Measurements from ENCODE around the gene SULT4A1. TPM values are rescaled to one million over a fixed set of nuclear protein-coding genes. Genes with fewer than 3 reads are reported as not detected.

SULT4A1 gene
- total and polyA plus RNA-seq, 2 donors (not counting 1 experiment from before 2014, with no cell fraction given) = not detected

DNA sequence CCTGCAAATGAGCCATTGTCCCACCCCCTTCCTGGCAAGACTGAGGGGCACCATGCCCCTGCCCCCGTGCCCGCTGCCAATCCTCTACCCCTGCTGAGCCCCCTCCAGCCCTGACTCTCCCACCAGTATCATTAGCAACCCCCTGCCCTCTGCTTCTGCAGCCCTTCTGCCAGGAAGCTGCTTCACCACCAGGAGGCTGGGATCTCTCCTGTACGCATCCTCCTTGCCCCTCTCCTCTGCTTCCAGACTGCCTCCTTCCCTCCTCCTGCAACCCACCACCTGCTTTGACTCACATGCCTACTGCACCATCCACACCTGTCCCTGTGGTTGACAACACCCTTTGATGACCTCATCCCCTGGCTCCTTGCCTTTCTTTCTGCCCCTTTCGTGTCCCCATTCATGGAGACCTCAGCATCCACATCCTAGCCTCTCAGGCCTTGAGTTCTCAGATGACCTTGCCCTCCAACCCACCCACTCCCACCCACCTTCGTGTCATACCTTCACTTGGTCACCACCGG is 47.9 kb upstream of the SULT4A1 start:
- H3K4me2 ChIP-seq (replicated peaks; ENCODE audit: low read depth, low read length, poor library complexity, severe bottlenecking) = no peak overlapping the region
- H3K4me3 ChIP-seq (ENCODE audit: control extremely low read depth in 1 of 5, extremely low read depth in 1 of 5, insufficient read depth in 1 of 5, low read depth in 2 of 5, low read length in 4 of 5) = no peak overlapping the region
- DNase-seq = no peak
- WGBS (ENCODE audit: insufficient coverage) = 62% methylated on average over 6 of the region's 6 CpGs
- no peak overlapping the region for H3K27ac ChIP-seq (ENCODE audit: low read length in 2 of 2)
- no peak overlapping the region for H3K27ac Mint-ChIP-seq
- no peak overlapping the region for H3K9ac ChIP-seq (ENCODE audit: low read length)
- H3K79me2 ChIP-seq (ENCODE audit: control insufficient read depth, insufficient read depth, low read length) = no peaks in the 10 kb centered on the region
- intact Hi-C loops (cut with micrococcal nuclease) = no loop called here
- H3K36me3 ChIP-seq (replicated peaks in 1 of 2; ENCODE audit: control extremely low read depth in 1 of 2, control insufficient read depth in 1 of 2, extremely low read depth in 1 of 2, insufficient read depth in 2 of 2, low read length in 1 of 2) = no peaks in the 10 kb centered on the region
- TF ChIP-seq, protein P1, sequence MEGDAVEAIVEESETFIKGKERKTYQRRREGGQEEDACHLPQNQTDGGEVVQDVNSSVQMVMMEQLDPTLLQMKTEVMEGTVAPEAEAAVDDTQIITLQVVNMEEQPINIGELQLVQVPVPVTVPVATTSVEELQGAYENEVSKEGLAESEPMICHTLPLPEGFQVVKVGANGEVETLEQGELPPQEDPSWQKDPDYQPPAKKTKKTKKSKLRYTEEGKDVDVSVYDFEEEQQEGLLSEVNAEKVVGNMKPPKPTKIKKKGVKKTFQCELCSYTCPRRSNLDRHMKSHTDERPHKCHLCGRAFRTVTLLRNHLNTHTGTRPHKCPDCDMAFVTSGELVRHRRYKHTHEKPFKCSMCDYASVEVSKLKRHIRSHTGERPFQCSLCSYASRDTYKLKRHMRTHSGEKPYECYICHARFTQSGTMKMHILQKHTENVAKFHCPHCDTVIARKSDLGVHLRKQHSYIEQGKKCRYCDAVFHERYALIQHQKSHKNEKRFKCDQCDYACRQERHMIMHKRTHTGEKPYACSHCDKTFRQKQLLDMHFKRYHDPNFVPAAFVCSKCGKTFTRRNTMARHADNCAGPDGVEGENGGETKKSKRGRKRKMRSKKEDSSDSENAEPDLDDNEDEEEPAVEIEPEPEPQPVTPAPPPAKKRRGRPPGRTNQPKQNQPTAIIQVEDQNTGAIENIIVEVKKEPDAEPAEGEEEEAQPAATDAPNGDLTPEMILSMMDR (IDR thresholded peaks at IDR 0.05) = no peak
- no peak for TF ChIP-seq EZH2 (IDR thresholded peaks at IDR 0.05; ENCODE audit: borderline replicate concordance, insufficient read depth, low read depth, low read length, poor library complexity, severe bottlenecking)
- no peaks in the 10 kb centered on the region for H4K20me1 ChIP-seq (ENCODE audit: control insufficient read depth, insufficient read depth, low read length, poor library complexity, severe bottlenecking)
- H3K4me3 Mint-ChIP-seq = no peak overlapping the region
- H3K9me3 Mint-ChIP-seq (ENCODE audit: insufficient read depth) = no peaks in the 10 kb centered on the region
- H3K9me3 ChIP-seq (ENCODE audit: control extremely low read depth in 1 of 3, control insufficient read depth in 2 of 3, insufficient read depth in 1 of 3, low read length in 2 of 3) = no peaks in the 10 kb centered on the region
- CTCF ChIA-PET = no interaction called here
- peaks cover 27% of the 10 kb centered on the region for H3K27me3 Mint-ChIP-seq
- POLR2A ChIA-PET = no interaction called here
- no peak for ATAC-seq (ENCODE audit: low read depth)
- H3K27me3 ChIP-seq (replicated peaks in 1 of 4; ENCODE audit: control extremely low read depth in 1 of 4, control insufficient read depth in 3 of 4, insufficient read depth in 4 of 4, low read length in 3 of 4) = peaks cover 0 to 6% (median 2%) of the 10 kb centered on the region in 4 experiments
- no peaks in the 10 kb centered on the region for H3K4me1 ChIP-seq (ENCODE audit: control insufficient read depth in 2 of 2, insufficient read depth in 2 of 2, low read length in 2 of 2)
- no peaks in the 10 kb centered on the region for H3K4me1 Mint-ChIP-seq
- H2AFZ ChIP-seq (ENCODE audit: insufficient read depth, low read depth, low read length, poor library complexity, severe bottlenecking) = no peak overlapping the region

DNA sequence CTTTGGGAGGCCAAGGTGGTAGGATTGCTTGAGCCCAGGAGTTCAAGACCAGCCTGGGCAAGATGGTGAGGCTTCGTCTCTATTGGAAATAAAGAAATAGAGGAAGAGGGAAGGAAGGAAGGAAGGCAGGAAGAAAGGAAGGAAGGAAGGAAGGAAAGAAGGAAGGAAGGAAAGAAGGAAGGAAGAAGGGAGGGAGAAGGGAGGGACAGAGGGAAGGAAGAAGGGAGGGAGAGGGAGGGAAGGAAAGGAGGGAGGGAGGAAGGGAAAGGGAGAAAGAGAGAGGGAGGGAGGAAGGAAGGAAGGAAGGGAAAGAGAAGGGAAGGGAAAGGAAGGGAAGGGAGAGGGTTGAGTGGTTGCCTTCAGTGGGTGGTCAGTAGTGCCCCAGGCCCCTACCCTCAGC is 47.4 kb upstream of the SULT4A1 start:
- WGBS (ENCODE audit: insufficient coverage) = 89% methylated on average over 1 of the region's 1 CpG
- no peak for TF ChIP-seq EZH2 (IDR thresholded peaks at IDR 0.05; ENCODE audit: borderline replicate concordance, insufficient read depth, low read depth, low read length, poor library complexity, severe bottlenecking)
- TF ChIP-seq, protein P1 (IDR thresholded peaks at IDR 0.05) = no peak
- no peaks in the 10 kb centered on the region for H3K36me3 ChIP-seq (replicated peaks in 1 of 2; ENCODE audit: control extremely low read depth in 1 of 2, control insufficient read depth in 1 of 2, extremely low read depth in 1 of 2, insufficient read depth in 2 of 2, low read length in 1 of 2)
- CTCF ChIA-PET = no interaction called here
- peaks cover 0 to 6% (median 2%) of the 10 kb centered on the region in 4 experiments for H3K27me3 ChIP-seq (replicated peaks in 1 of 4; ENCODE audit: control extremely low read depth in 1 of 4, control insufficient read depth in 3 of 4, insufficient read depth in 4 of 4, low read length in 3 of 4)
- DNase-seq = no peak
- no peak overlapping the region for H2AFZ ChIP-seq (ENCODE audit: insufficient read depth, low read depth, low read length, poor library complexity, severe bottlenecking)
- H3K27ac ChIP-seq (ENCODE audit: low read length in 2 of 2) = no peak overlapping the region
- no peaks in the 10 kb centered on the region for H3K79me2 ChIP-seq (ENCODE audit: control insufficient read depth, insufficient read depth, low read length)
- no peak overlapping the region for H3K4me2 ChIP-seq (replicated peaks; ENCODE audit: low read depth, low read length, poor library complexity, severe bottlenecking)
- no peak overlapping the region for H3K9ac ChIP-seq (ENCODE audit: low read length)
- H3K4me3 ChIP-seq (ENCODE audit: control extremely low read depth in 1 of 5, extremely low read depth in 1 of 5, insufficient read depth in 1 of 5, low read depth in 2 of 5, low read length in 4 of 5) = no peak overlapping the region
- intact Hi-C loops (cut with micrococcal nuclease) = no loop called here
- Mint-ChIP-seq H3K4me1 (no peaks in the 10 kb centered on the region), H3K27ac (no peak overlapping the region), H3K9me3 (ENCODE audit: insufficient read depth) (no peaks in the 10 kb centered on the region), H3K27me3 (peaks cover 27% of the 10 kb centered on the region), H3K4me3 (no peak overlapping the region)
- POLR2A ChIA-PET = no interaction called here
- no peaks in the 10 kb centered on the region for H4K20me1 ChIP-seq (ENCODE audit: control insufficient read depth, insufficient read depth, low read length, poor library complexity, severe bottlenecking)
- no peak for ATAC-seq (ENCODE audit: low read depth)
- H3K9me3 ChIP-seq (ENCODE audit: control extremely low read depth in 1 of 3, control insufficient read depth in 2 of 3, insufficient read depth in 1 of 3, low read length in 2 of 3) = no peaks in the 10 kb centered on the region
- H3K4me1 ChIP-seq (ENCODE audit: control insufficient read depth in 2 of 2, insufficient read depth in 2 of 2, low read length in 2 of 2) = no peaks in the 10 kb centered on the region

Data from B cell (primary cell).